ENCODE measurements around the gene MYO6. TPM values are rescaled to one million over a fixed set of nuclear protein-coding genes. Genes with fewer than 3 reads are reported as not detected.

The MYO6 gene
- polyA plus RNA-seq, 1 of the 3 experiments (the other 2 are of a cell fraction), result 6.2 TPM

DNA sequence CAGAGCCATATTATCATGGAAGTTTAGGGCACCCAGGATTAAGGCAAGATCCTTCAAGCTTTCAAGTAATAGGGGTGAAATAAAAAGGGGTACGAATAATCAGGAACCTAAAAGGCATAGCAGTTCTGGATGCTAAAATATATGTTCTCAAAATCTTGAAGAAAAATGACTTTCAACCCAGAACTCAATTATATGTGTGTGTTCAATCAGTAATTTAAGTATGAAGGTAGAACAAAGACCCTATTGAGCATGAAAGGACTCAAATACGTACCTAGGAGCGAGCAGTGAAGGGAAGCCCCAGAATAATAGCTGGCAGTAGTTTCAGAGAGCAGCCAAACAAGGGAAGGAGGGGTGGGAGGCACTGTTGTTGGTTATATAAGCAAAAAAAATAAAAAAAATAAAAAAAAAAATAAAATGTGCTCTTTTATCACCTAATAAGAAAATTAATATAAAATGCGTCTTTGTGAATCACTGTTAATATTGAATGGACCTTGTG, 45.4 kb downstream of the MYO6 start:
- H3F3A ChIP-seq (replicated peaks; ENCODE audit: insufficient read depth), result no peaks in the 10 kb centered on the region
- no peaks in the 10 kb centered on the region for H3K9me2 ChIP-seq
- POLR2A ChIA-PET, result no interaction called here
- H3K4me2 ChIP-seq, result no peak overlapping the region
- peaks cover 0 to 12% of the 10 kb centered on the region in 2 experiments; a peak in 1 of 4 replicates for H3K4me1 ChIP-seq (ENCODE audit: control insufficient read depth in 1 of 2, insufficient read depth in 2 of 2, low read depth in 1 of 2, low read length in 1 of 2)
- no peak for TF ChIP-seq EP300 (IDR thresholded peaks at IDR 0.05; ENCODE audit: borderline replicate concordance in 1 of 2, low read depth in 1 of 2, low read length in 1 of 2)
- TF ChIP-seq, protein P1, sequence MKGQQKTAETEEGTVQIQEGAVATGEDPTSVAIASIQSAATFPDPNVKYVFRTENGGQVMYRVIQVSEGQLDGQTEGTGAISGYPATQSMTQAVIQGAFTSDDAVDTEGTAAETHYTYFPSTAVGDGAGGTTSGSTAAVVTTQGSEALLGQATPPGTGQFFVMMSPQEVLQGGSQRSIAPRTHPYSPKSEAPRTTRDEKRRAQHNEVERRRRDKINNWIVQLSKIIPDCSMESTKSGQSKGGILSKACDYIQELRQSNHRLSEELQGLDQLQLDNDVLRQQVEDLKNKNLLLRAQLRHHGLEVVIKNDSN (IDR thresholded peaks at IDR 0.05; ENCODE audit: borderline replicate concordance, low read depth), result no peak
- no peak for TF ChIP-seq GATA2 (CRISPR knock-in tag; IDR thresholded peaks at IDR 0.05)
- TF ChIP-seq TAF1 (IDR thresholded peaks at IDR 0.05; ENCODE audit: borderline replicate concordance, low read depth, low read length), result no peak
- no peak for TF ChIP-seq YY1 (IDR thresholded peaks at IDR 0.05; ENCODE audit: low read depth)
- TF ChIP-seq FOXJ3 (CRISPR knock-in tag; IDR thresholded peaks at IDR 0.05), result no peak
- TF ChIP-seq RXRA (IDR thresholded peaks at IDR 0.05; ENCODE audit: borderline replicate concordance, low read depth), result no peak
- TF ChIP-seq ELF1 (IDR thresholded peaks at IDR 0.05), result no peak
- no peak for TF ChIP-seq FOSL2 (IDR thresholded peaks at IDR 0.05; ENCODE audit: borderline replicate concordance, low read depth)
- TF ChIP-seq FOXM1 (IDR thresholded peaks at IDR 0.05; ENCODE audit: low read depth), result no peak
- TF ChIP-seq NRF1 (IDR thresholded peaks at IDR 0.05; ENCODE audit: low read depth, low read length), result no peak
- no peak for TF ChIP-seq RAD21 (IDR thresholded peaks at IDR 0.05; ENCODE audit: low read length)
- no peak for TF ChIP-seq SMC3 (IDR thresholded peaks at IDR 0.05; ENCODE audit: low read depth, low read length)
- no peak overlapping the region for H3K9ac ChIP-seq
- WGBS (ENCODE audit: low lambda C conversion rate), result 89% methylated on average over 4 of the region's 4 CpGs
- H3K9me3 ChIP-seq, result no peaks in the 10 kb centered on the region
- H3K79me2 ChIP-seq (ENCODE audit: insufficient read depth), result 0 out of 2 replicates have a peak, but pooled peaks cover 3% of the 10 kb centered on the region
- H3K27ac ChIP-seq (ENCODE audit: low read depth in 2 of 2, low read length in 1 of 2), result no peak overlapping the region
- CTCF ChIA-PET, result no interaction called here
- no peaks in the 10 kb centered on the region for H3K27me3 ChIP-seq (ENCODE audit: insufficient read depth)
- no peak overlapping the region for H3K4me3 ChIP-seq (ENCODE audit: low read depth in 2 of 2, low read length in 1 of 2)
- no peaks in the 10 kb centered on the region for H4K20me1 ChIP-seq (ENCODE audit: insufficient read depth)
- no peak overlapping the region for H2AFZ ChIP-seq (ENCODE audit: low read depth)
- H3K36me3 ChIP-seq (replicated peaks in 1 of 2; ENCODE audit: control insufficient read depth in 1 of 2, insufficient read depth in 2 of 2, low read length in 1 of 2), result no peaks in the 10 kb centered on the region
- no peak for DNase-seq

DNA sequence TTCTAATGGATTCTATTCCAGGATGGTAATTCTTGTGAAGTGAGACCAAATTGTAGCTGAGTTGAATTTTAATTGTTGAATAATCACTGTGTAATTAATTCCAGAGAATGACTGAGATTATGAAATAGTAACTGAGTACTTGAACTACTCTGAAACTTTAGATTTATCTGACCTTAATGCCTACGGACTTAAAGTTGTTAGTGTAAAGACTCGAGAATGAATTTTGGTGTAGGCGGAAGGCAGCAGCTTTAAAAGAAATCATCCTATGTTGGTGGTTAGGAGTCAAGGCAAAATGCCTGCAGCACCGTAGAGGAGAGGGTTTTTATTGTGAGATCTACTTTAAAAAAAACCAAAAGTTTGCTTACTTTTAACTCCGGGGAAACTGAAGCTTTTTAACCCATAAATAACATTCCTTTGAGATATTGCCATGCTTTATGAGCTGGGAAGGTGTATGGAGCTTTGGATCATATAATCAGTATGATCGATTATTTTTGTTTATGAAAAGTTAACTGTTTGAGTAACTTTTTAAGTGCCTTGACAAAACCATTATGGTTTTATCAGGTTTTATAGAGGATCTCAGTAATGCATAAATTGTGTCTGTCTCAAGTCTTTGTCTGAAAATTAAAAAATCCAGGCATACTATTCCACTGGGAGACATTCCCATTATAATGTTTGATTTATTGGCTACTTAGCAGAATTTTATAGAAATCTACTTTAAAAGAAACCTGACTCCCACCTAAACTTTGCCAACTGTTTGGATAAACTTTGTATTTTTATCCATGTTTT, 46.1 kb downstream of the MYO6 start:
- Histone ChIP-seq H3K9me3 (no peaks in the 10 kb centered on the region), H3K4me2 (no peak overlapping the region), H3K4me1 (ENCODE audit: control insufficient read depth in 1 of 2, insufficient read depth in 2 of 2, low read depth in 1 of 2, low read length in 1 of 2) (peaks cover 0 to 12% of the 10 kb centered on the region in 2 experiments; a peak in 1 of 4 replicates), H3K27ac (ENCODE audit: low read depth in 2 of 2, low read length in 1 of 2) (no peak overlapping the region), H3K4me3 (ENCODE audit: low read depth in 2 of 2, low read length in 1 of 2) (no peak overlapping the region), H4K20me1 (ENCODE audit: insufficient read depth) (no peaks in the 10 kb centered on the region), H3K9me2 (no peaks in the 10 kb centered on the region), H2AFZ (ENCODE audit: low read depth) (no peak overlapping the region), H3K36me3 (replicated peaks in 1 of 2; ENCODE audit: control insufficient read depth in 1 of 2, insufficient read depth in 2 of 2, low read length in 1 of 2) (no peaks in the 10 kb centered on the region), H3K27me3 (ENCODE audit: insufficient read depth) (no peaks in the 10 kb centered on the region), H3K79me2 (ENCODE audit: insufficient read depth) (0 out of 2 replicates have a peak, but pooled peaks cover 3% of the 10 kb centered on the region), H3K9ac (no peak overlapping the region), H3F3A (replicated peaks; ENCODE audit: insufficient read depth) (no peaks in the 10 kb centered on the region)
- DNase-seq, result no peak
- CTCF ChIA-PET, result no interaction called here
- 47% methylated on average over 6 of the region's 6 CpGs for WGBS (ENCODE audit: low lambda C conversion rate)
- POLR2A ChIA-PET, result no interaction called here
- TF ChIP-seq, protein P2, sequence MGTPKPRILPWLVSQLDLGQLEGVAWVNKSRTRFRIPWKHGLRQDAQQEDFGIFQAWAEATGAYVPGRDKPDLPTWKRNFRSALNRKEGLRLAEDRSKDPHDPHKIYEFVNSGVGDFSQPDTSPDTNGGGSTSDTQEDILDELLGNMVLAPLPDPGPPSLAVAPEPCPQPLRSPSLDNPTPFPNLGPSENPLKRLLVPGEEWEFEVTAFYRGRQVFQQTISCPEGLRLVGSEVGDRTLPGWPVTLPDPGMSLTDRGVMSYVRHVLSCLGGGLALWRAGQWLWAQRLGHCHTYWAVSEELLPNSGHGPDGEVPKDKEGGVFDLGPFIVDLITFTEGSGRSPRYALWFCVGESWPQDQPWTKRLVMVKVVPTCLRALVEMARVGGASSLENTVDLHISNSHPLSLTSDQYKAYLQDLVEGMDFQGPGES (IDR thresholded peaks at IDR 0.05; ENCODE audit: low read depth, low read length), result no peak
- no peak for TF ChIP-seq NRF1 (IDR thresholded peaks at IDR 0.05; ENCODE audit: low read depth, low read length)
- no peak for TF ChIP-seq TEAD4 (IDR thresholded peaks at IDR 0.05; ENCODE audit: borderline replicate concordance, insufficient read depth)
- no peak for TF ChIP-seq JUND (IDR thresholded peaks at IDR 0.05)
- no peak for TF ChIP-seq RFX5 (IDR thresholded peaks at IDR 0.05; ENCODE audit: low read length)
- TF ChIP-seq, protein P3, sequence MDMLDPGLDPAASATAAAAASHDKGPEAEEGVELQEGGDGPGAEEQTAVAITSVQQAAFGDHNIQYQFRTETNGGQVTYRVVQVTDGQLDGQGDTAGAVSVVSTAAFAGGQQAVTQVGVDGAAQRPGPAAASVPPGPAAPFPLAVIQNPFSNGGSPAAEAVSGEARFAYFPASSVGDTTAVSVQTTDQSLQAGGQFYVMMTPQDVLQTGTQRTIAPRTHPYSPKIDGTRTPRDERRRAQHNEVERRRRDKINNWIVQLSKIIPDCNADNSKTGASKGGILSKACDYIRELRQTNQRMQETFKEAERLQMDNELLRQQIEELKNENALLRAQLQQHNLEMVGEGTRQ (IDR thresholded peaks at IDR 0.05; ENCODE audit: borderline replicate concordance, low read depth, low read length), result no peak
- no peak for TF ChIP-seq FOSL2 (IDR thresholded peaks at IDR 0.05; ENCODE audit: borderline replicate concordance, low read depth)
- TF ChIP-seq TAF1 (IDR thresholded peaks at IDR 0.05; ENCODE audit: borderline replicate concordance, low read depth, low read length), result no peak
- TF ChIP-seq, protein P4, sequence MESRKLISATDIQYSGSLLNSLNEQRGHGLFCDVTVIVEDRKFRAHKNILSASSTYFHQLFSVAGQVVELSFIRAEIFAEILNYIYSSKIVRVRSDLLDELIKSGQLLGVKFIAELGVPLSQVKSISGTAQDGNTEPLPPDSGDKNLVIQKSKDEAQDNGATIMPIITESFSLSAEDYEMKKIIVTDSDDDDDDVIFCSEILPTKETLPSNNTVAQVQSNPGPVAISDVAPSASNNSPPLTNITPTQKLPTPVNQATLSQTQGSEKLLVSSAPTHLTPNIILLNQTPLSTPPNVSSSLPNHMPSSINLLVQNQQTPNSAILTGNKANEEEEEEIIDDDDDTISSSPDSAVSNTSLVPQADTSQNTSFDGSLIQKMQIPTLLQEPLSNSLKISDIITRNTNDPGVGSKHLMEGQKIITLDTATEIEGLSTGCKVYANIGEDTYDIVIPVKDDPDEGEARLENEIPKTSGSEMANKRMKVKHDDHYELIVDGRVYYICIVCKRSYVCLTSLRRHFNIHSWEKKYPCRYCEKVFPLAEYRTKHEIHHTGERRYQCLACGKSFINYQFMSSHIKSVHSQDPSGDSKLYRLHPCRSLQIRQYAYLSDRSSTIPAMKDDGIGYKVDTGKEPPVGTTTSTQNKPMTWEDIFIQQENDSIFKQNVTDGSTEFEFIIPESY (IDR thresholded peaks at IDR 0.05; ENCODE audit: borderline replicate concordance, low read depth), result no peak
- no peak for TF ChIP-seq GATA2 (CRISPR knock-in tag; IDR thresholded peaks at IDR 0.05)
- TF ChIP-seq, protein P5, sequence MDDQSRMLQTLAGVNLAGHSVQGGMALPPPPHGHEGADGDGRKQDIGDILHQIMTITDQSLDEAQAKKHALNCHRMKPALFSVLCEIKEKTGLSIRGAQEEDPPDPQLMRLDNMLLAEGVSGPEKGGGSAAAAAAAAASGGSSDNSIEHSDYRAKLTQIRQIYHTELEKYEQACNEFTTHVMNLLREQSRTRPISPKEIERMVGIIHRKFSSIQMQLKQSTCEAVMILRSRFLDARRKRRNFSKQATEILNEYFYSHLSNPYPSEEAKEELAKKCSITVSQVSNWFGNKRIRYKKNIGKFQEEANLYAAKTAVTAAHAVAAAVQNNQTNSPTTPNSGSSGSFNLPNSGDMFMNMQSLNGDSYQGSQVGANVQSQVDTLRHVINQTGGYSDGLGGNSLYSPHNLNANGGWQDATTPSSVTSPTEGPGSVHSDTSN (IDR thresholded peaks at IDR 0.05), result no peak
- no peak for TF ChIP-seq MEF2A (IDR thresholded peaks at IDR 0.05; ENCODE audit: borderline replicate concordance, low read depth)
- no peak for TF ChIP-seq ELF1 (IDR thresholded peaks at IDR 0.05)
- TF ChIP-seq NFIC (IDR thresholded peaks at IDR 0.05; ENCODE audit: borderline replicate concordance), result no peak
